Measurements from ENCODE around the gene WDFY3. TPM values are rescaled to one million over a fixed set of nuclear protein-coding genes. Genes with fewer than 3 reads are reported as not detected.

The WDFY3 gene
- total and polyA plus RNA-seq, 4 experiments from 2014 or later = 1.2 to 2.7 (median 2.1) TPM; not detected in 1

DNA sequence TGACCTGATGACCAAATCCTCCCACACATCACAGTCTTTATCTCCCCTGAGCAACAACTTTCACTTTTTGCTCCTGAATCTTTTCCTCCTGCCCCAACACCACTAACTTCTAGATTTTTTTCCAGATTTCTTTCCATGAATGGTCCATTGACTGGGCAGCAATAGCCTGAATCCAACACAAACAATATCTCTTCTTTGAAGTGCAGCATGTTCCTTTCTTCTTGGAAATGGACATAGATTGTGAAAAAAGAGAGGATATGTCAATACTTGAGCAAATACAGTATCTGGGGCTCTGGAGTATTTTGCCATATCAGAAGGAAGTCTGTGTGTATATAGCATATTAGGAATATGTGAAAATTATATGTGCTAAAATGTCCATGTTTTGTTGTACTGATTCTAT, 328.4 kb downstream of the WDFY3 start:
- no peaks in the 10 kb centered on the region for H3K4me1 Mint-ChIP-seq

GRCh38 chr4:84634961-84635360, 331.5 kb downstream of the WDFY3 start:
- Histone ChIP-seq H3K27ac (ENCODE audit: low read depth, low read length) (no peak overlapping the region), H3K4me3 (ENCODE audit: low read length in 2 of 2) (no peak overlapping the region), H3K36me3 (ENCODE audit: insufficient read depth, low read length) (no peaks in the 10 kb centered on the region), H3K27me3 (ENCODE audit: insufficient read depth, low read length) (no peaks in the 10 kb centered on the region), H3K4me1 (ENCODE audit: insufficient read depth, low read length) (no peaks in the 10 kb centered on the region), H3K9me3 (ENCODE audit: control insufficient read depth in 1 of 2, low read length in 2 of 2) (no peaks in the 10 kb centered on the region)
- DNase-seq = no peak
- peaks cover 0 to 5% (median 3%) of the 10 kb centered on the region in 8 donors for H3K9me3 Mint-ChIP-seq
- POLR2A ChIA-PET (ENCODE audit: partially characterized antibody) = no interaction called here
- no peaks in the 10 kb centered on the region for H3K27me3 Mint-ChIP-seq
- CTCF ChIA-PET (ENCODE audit: partially characterized antibody) = no interaction called here
- H3K36me3 Mint-ChIP-seq = peaks cover 0 to 4% of the 10 kb centered on the region in 2 donors
- no peak overlapping the region for H3K4me3 Mint-ChIP-seq
- H3K4me1 Mint-ChIP-seq = no peaks in the 10 kb centered on the region
- intact Hi-C loops (cut with micrococcal nuclease) = no loop called here
- H3K27ac Mint-ChIP-seq = no peak overlapping the region

More for the DNA sequence above, 328.4 kb downstream of the WDFY3 start:
- no peak for DNase-seq
- Mint-ChIP-seq H3K9me3 (peaks cover 0 to 5% (median 3%) of the 10 kb centered on the region in 8 donors), H3K27me3 (no peaks in the 10 kb centered on the region), H3K27ac (no peak overlapping the region), H3K4me3 (no peak overlapping the region), H3K36me3 (peaks cover 0 to 4% of the 10 kb centered on the region in 2 donors)
- ChIA-PET POLR2A (ENCODE audit: partially characterized antibody) (no interaction called here), CTCF (ENCODE audit: partially characterized antibody) (no interaction called here)
- Histone ChIP-seq H3K36me3 (ENCODE audit: insufficient read depth, low read length) (no peaks in the 10 kb centered on the region), H3K27me3 (ENCODE audit: insufficient read depth, low read length) (no peaks in the 10 kb centered on the region), H3K4me1 (ENCODE audit: insufficient read depth, low read length) (no peaks in the 10 kb centered on the region), H3K4me3 (ENCODE audit: low read length in 2 of 2) (no peak overlapping the region), H3K9me3 (ENCODE audit: control insufficient read depth in 1 of 2, low read length in 2 of 2) (no peaks in the 10 kb centered on the region), H3K27ac (ENCODE audit: low read depth, low read length) (no peak overlapping the region)
- intact Hi-C loops (cut with micrococcal nuclease) = no loop called here

DNA sequence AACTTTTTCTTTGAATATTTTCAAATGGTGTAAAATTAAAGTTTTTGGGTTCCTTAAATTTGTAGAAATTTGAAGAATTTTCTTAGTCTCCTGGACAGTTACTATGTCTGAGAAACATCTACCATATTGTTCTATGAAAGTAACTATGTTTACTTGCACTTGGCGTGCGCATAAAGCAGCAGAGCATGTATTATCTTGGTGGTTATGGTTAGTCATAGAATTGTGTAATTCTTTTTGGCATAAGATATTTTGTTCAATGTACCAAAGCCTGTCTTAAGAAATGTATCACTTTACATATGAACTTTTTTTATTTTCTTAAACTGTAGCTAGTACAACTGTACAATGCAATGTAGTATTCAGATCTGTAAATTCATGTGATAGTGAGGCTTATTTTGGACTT, 334.4 kb downstream of the WDFY3 start:
- H3K36me3 Mint-ChIP-seq = peaks cover 0 to 4% of the 10 kb centered on the region in 2 donors
- H3K4me3 ChIP-seq (ENCODE audit: low read length in 2 of 2) = no peak overlapping the region
- H3K27ac ChIP-seq (ENCODE audit: low read depth, low read length) = no peak overlapping the region
- DNase-seq = no peak
- no peaks in the 10 kb centered on the region for H3K4me1 Mint-ChIP-seq
- H3K9me3 Mint-ChIP-seq = peaks cover 0 to 5% (median 3%) of the 10 kb centered on the region in 8 donors
- H3K27me3 ChIP-seq (ENCODE audit: insufficient read depth, low read length) = no peaks in the 10 kb centered on the region
- no peaks in the 10 kb centered on the region for H3K4me1 ChIP-seq (ENCODE audit: insufficient read depth, low read length)
- intact Hi-C loops (cut with micrococcal nuclease) = no loop called here
- no peak overlapping the region for H3K4me3 Mint-ChIP-seq
- H3K27ac Mint-ChIP-seq = no peak overlapping the region
- ChIA-PET POLR2A (ENCODE audit: partially characterized antibody) (no interaction called here), CTCF (ENCODE audit: partially characterized antibody) (no interaction called here)
- H3K36me3 ChIP-seq (ENCODE audit: insufficient read depth, low read length) = no peaks in the 10 kb centered on the region
- no peaks in the 10 kb centered on the region for H3K9me3 ChIP-seq (ENCODE audit: control insufficient read depth in 1 of 2, low read length in 2 of 2)
- no peaks in the 10 kb centered on the region for H3K27me3 Mint-ChIP-seq

- no peak for DNase-seq
- ChIA-PET POLR2A (ENCODE audit: partially characterized antibody) (no interaction called here), CTCF (ENCODE audit: partially characterized antibody) (no interaction called here)
- Histone ChIP-seq H3K27ac (ENCODE audit: low read depth, low read length) (no peak overlapping the region), H3K36me3 (ENCODE audit: insufficient read depth, low read length) (no peaks in the 10 kb centered on the region), H3K4me3 (ENCODE audit: low read length in 2 of 2) (no peak overlapping the region), H3K4me1 (ENCODE audit: insufficient read depth, low read length) (no peaks in the 10 kb centered on the region), H3K9me3 (ENCODE audit: control insufficient read depth in 1 of 2, low read length in 2 of 2) (no peaks in the 10 kb centered on the region), H3K27me3 (ENCODE audit: insufficient read depth, low read length) (no peaks in the 10 kb centered on the region)
- H3K27me3 Mint-ChIP-seq = no peaks in the 10 kb centered on the region
- peaks cover 0 to 5% (median 3%) of the 10 kb centered on the region in 8 donors for H3K9me3 Mint-ChIP-seq
- H3K4me1 Mint-ChIP-seq = no peaks in the 10 kb centered on the region
- intact Hi-C loops (cut with micrococcal nuclease) = no loop called here
- H3K36me3 Mint-ChIP-seq = peaks cover 0 to 4% of the 10 kb centered on the region in 2 donors
- no peak overlapping the region for H3K4me3 Mint-ChIP-seq
- H3K27ac Mint-ChIP-seq = no peak overlapping the region
These were observed 334.9 kb downstream of the WDFY3 start for GRCh38 chr4:84631573-84631972.

GRCh38 chr4:84626673-84627072, 339.8 kb downstream of the WDFY3 start:
- H3K36me3 ChIP-seq (ENCODE audit: insufficient read depth, low read length) = no peaks in the 10 kb centered on the region
- no peaks in the 10 kb centered on the region for H3K4me1 Mint-ChIP-seq
- ChIA-PET CTCF (ENCODE audit: partially characterized antibody) (interaction anchor here (1.0 kb wide), 1 partner anchor 16 kb away, joined by 3 read pairs; no protein-coding TSS in a partner anchor), POLR2A (ENCODE audit: partially characterized antibody) (no interaction called here)
- H3K27ac Mint-ChIP-seq = no peak overlapping the region
- H3K4me3 ChIP-seq (ENCODE audit: low read length in 2 of 2) = no peak overlapping the region
- no peaks in the 10 kb centered on the region for H3K27me3 Mint-ChIP-seq
- H3K4me3 Mint-ChIP-seq = no peak overlapping the region
- H3K27me3 ChIP-seq (ENCODE audit: insufficient read depth, low read length) = no peaks in the 10 kb centered on the region
- H3K4me1 ChIP-seq (ENCODE audit: insufficient read depth, low read length) = no peaks in the 10 kb centered on the region
- peaks cover 0 to 4% of the 10 kb centered on the region in 2 donors for H3K36me3 Mint-ChIP-seq
- H3K9me3 Mint-ChIP-seq = no peaks in the 10 kb centered on the region
- no peaks in the 10 kb centered on the region for H3K9me3 ChIP-seq (ENCODE audit: control insufficient read depth in 1 of 2, low read length in 2 of 2)
- no peak overlapping the region for H3K27ac ChIP-seq (ENCODE audit: low read depth, low read length)
- intact Hi-C loops (cut with micrococcal nuclease) = no loop called here
- DNase-seq = no peak

DNA sequence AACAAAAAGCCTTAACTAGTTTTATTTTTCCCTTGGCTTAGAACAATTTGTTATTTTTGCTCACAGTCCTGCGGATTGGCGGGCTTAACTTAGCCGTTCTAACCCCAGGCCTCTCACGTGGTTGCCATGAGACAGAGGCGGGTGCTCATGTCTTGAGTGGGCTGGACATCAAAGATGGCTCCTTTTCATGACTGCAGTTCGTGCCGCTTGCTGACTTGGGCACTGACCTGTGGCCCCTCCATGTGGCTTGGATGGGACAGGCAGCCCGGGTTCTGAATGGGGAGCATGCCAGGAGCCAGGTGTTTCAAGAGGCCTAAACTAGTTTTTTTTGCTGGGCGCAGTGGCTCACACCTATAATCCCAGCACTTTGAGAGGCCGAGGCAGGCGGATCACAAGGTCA, 342.8 kb downstream of the WDFY3 start:
- ChIA-PET POLR2A (ENCODE audit: partially characterized antibody) (no interaction called here), CTCF (ENCODE audit: partially characterized antibody) (no interaction called here)
- Mint-ChIP-seq H3K9me3 (no peaks in the 10 kb centered on the region), H3K4me1 (no peaks in the 10 kb centered on the region), H3K36me3 (peaks cover 0 to 4% of the 10 kb centered on the region in 2 donors), H3K27me3 (no peaks in the 10 kb centered on the region), H3K27ac (no peak overlapping the region), H3K4me3 (no peak overlapping the region)
- Histone ChIP-seq H3K36me3 (ENCODE audit: insufficient read depth, low read length) (no peaks in the 10 kb centered on the region), H3K4me1 (ENCODE audit: insufficient read depth, low read length) (no peaks in the 10 kb centered on the region), H3K4me3 (ENCODE audit: low read length in 2 of 2) (no peak overlapping the region), H3K9me3 (ENCODE audit: control insufficient read depth in 1 of 2, low read length in 2 of 2) (no peaks in the 10 kb centered on the region), H3K27ac (ENCODE audit: low read depth, low read length) (no peak overlapping the region), H3K27me3 (ENCODE audit: insufficient read depth, low read length) (no peaks in the 10 kb centered on the region)
- intact Hi-C loops (cut with micrococcal nuclease) = no loop called here
- DNase-seq = no peak

GRCh38 chr4:84622959-84623358, 343.5 kb downstream of the WDFY3 start:
- H3K4me1 ChIP-seq (ENCODE audit: insufficient read depth, low read length) = no peaks in the 10 kb centered on the region
- no peak overlapping the region for H3K4me3 ChIP-seq (ENCODE audit: low read length in 2 of 2)
- H3K4me1 Mint-ChIP-seq = no peaks in the 10 kb centered on the region
- H3K36me3 Mint-ChIP-seq = peaks cover 0 to 4% of the 10 kb centered on the region in 2 donors
- POLR2A ChIA-PET (ENCODE audit: partially characterized antibody) = no interaction called here
- H3K27me3 Mint-ChIP-seq = no peaks in the 10 kb centered on the region
- CTCF ChIA-PET (ENCODE audit: partially characterized antibody) = no interaction called here
- intact Hi-C loops (cut with micrococcal nuclease) = no loop called here
- H3K9me3 ChIP-seq (ENCODE audit: control insufficient read depth in 1 of 2, low read length in 2 of 2) = no peaks in the 10 kb centered on the region
- H3K27ac Mint-ChIP-seq = no peak overlapping the region
- no peaks in the 10 kb centered on the region for H3K36me3 ChIP-seq (ENCODE audit: insufficient read depth, low read length)
- DNase-seq = no peak
- H3K4me3 Mint-ChIP-seq = no peak overlapping the region
- H3K27me3 ChIP-seq (ENCODE audit: insufficient read depth, low read length) = no peaks in the 10 kb centered on the region
- no peak overlapping the region for H3K27ac ChIP-seq (ENCODE audit: low read depth, low read length)
- no peaks in the 10 kb centered on the region for H3K9me3 Mint-ChIP-seq

Measured in CD4-positive, alpha-beta memory T cell (primary cell).